ENCODE results near the gene KRTAP20-2.

Gene KRTAP20-2

GRCh38 chr21:30680586-30680985 is 45.6 kb downstream of the KRTAP20-2 start:
- CTCF ChIA-PET: no interaction called here
- POLR2A ChIA-PET: no interaction called here
- no peak for DNase-seq (ENCODE audit: extremely low spot score)
- TF ChIP-seq CTCF (IDR thresholded peaks at IDR 0.05; ENCODE audit: control extremely low read depth, extremely low read depth, low read depth, missing control alignments): no peak

DNA sequence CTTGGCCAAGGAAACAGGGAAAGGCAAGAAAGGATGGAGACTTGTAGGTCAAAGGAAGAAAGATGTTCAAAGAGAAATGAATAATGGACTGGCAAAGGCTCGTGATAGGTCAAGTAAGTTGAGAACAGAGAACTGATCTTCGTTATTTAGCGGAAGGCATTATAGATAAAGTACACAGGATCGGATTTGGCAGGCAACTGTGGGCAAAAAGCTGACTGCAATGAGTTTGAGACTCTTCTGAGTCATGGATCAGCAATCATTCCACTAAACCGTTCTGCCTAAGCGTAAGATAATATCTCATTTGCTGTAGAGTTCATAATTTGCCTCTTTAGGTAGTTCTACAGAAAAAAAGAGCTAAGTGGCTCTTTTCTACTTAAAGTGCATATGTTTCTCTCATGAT is 49.5 kb downstream of the KRTAP20-2 start:
- DNase-seq (ENCODE audit: extremely low spot score): no peak
- POLR2A ChIA-PET: no interaction called here
- TF ChIP-seq CTCF (IDR thresholded peaks at IDR 0.05; ENCODE audit: control extremely low read depth, extremely low read depth, low read depth, missing control alignments): no peak
- CTCF ChIA-PET: interaction anchor here (1.3 kb wide), 1 partner anchor 10 kb away, joined by 4 read pairs; no protein-coding TSS in a partner anchor

Data from GM10248 (cell line).